ENCODE measurements around the gene PPP1R1A.

GRCh38 chr12:54593725-54594124 lies 5.3 kb upstream of the PPP1R1A start:
- TF ChIP-seq POLR2A (IDR thresholded peaks at IDR 0.05; ENCODE audit: low read depth, low read length) (no peak), POLR2AphosphoS5 (IDR thresholded peaks at IDR 0.05; ENCODE audit: low read depth, low read length) (no peak)
